Mesendoderm (in vitro differentiated cells): ENCODE data around the gene SYT8.

ENCODE experiments used
- DNase-seq: peaks from one replicate; pipeline ENCODE4 v3.0.0; 2013
- H2AK5ac ChIP-seq: 2 replicates; pipeline ENCODE4 v1.6.1; 2013; ENCODE audit warnings: low read length, inconsistent platforms
- H2BK120ac ChIP-seq: 2 replicates; pipeline ENCODE4 v1.6.1; 2013; ENCODE audit warnings: low read depth, mild to moderate bottlenecking, low read length, moderate library complexity, mixed read lengths
- H2BK15ac ChIP-seq: replicated peaks from 2 replicates; pipeline ENCODE4 v1.6.1; 2013; ENCODE audit warnings: low read depth, mild to moderate bottlenecking, moderate library complexity
- H2BK5ac ChIP-seq: 2 replicates; pipeline ENCODE4 v1.6.1; 2013; ENCODE audit warnings: low read length, inconsistent platforms
- H3K18ac ChIP-seq: 2 replicates; pipeline ENCODE4 v1.6.1; 2013; ENCODE audit warnings: mild to moderate bottlenecking, low read length, mixed read lengths
- H3K23ac ChIP-seq: one replicate; pipeline ENCODE4 v1.6.1; 2013; ENCODE audit warnings: low read length
- H3K27ac ChIP-seq: 2 replicates; pipeline ENCODE4 v1.5.1; 2013; ENCODE audit warnings: low read depth, mild to moderate bottlenecking, inconsistent platforms, low read length, moderate library complexity
- H3K27me3 ChIP-seq: 2 replicates; pipeline ENCODE4 v1.6.1; 2013; ENCODE audit warnings: low read length, control low read depth, mild to moderate bottlenecking, inconsistent platforms; ENCODE audit not compliant: insufficient read depth, poor library complexity
- H3K36me3 ChIP-seq: 2 replicates; pipeline ENCODE4 v1.6.1; 2013; ENCODE audit warnings: low read length, inconsistent platforms; ENCODE audit not compliant: control insufficient read depth, insufficient read depth
- H3K4ac ChIP-seq: one replicate; pipeline ENCODE4 v1.6.1; 2013; ENCODE audit warnings: low read depth, mild to moderate bottlenecking, low read length, moderate library complexity
- H3K4me1 ChIP-seq: 2 replicates; pipeline ENCODE4 v1.6.1; 2013; ENCODE audit warnings: low read depth, low read length, inconsistent platforms; ENCODE audit not compliant: control insufficient read depth
- H3K4me2 ChIP-seq: 2 replicates; pipeline ENCODE4 v1.6.1; 2013; ENCODE audit warnings: low read length
- H3K4me3 ChIP-seq: 2 replicates; pipeline ENCODE4 v1.5.1; 2013; ENCODE audit warnings: mild to moderate bottlenecking, low read length
- H3K56ac ChIP-seq: one replicate; pipeline ENCODE4 v1.6.1; 2013; ENCODE audit warnings: low read length
- H3K79me1 ChIP-seq: 2 replicates; pipeline ENCODE4 v1.6.1; 2013; ENCODE audit warnings: low read length, inconsistent platforms
- H3K79me2 ChIP-seq: 2 replicates; pipeline ENCODE4 v1.6.1; 2013; ENCODE audit warnings: mild to moderate bottlenecking, low read length; ENCODE audit not compliant: control insufficient read depth, insufficient read depth
- H3K9ac ChIP-seq: 2 replicates; pipeline ENCODE4 v1.6.1; 2013; ENCODE audit warnings: low read length, inconsistent platforms
- H4K5ac ChIP-seq: one replicate; pipeline ENCODE4 v1.6.1; 2013; ENCODE audit warnings: low read length
- H4K8ac ChIP-seq: one replicate; pipeline ENCODE4 v1.6.1; 2013; ENCODE audit warnings: low read depth, mild to moderate bottlenecking, control low read depth, low read length, moderate library complexity
- WGBS: extraction: QIAGEN DNeasy Blood & Tissue Kit; methylation state at CpG from one replicate; pipeline ENCODE4 v1.1.7; 2013; ENCODE audit warnings: low lambda C conversion rate, missing lambda C conversion rate; ENCODE audit not compliant: insufficient coverage; ENCODE audit errors: extremely low coverage; 5-methylcytosine and 5-hydroxymethylcytosine counted together

The SYT8 gene

DNA sequence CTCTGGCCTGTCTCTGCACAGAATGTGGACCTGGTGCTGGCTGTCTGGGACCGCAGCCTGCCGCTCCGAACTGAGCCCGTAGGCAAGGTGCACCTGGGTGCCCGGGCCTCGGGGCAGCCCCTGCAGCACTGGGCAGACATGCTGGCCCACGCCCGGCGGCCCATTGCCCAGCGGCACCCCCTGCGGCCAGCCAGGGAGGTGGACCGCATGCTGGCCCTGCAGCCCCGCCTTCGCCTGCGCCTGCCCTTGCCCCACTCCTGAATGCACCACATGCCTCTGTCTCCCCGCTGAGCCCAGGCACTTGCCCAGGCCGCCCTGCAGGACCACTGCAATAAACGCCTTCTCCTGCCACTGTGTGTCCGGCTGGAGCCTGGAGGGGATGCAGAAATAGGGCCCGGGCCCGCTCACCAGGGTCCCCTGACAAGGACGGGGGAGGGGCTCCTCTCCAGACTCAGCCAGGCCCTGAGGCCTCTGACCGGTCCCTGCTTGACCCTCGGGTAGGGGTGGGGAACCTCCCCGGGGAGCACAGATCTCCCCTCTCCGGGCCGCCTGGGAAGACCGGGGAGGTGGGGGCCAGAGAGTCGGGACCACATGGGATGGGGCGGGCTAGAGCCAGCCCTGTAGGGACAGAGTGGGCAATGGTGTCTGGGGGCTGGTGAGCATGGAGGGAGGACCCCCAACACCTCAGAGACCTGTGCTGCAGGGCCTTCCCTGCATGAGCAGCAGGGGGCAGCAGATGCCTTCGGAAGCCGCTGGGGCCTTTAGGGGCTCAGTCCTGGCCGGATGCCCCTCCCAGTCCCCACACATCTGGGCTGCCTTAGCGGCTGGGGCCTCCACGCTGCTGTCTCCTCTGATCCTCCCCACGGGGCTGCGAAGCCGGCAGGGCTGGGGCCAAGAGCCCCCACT is 2.6 kb downstream of the SYT8 start:
- Histone ChIP-seq H4K8ac (no peak overlapping the region), H3K79me1 (no peaks in the 10 kb centered on the region), H2BK120ac (no peak overlapping the region), H3K9ac (no peak overlapping the region), H3K36me3 (no peaks in the 10 kb centered on the region), H3K4me2 (no peak overlapping the region), H2AK5ac (no peak overlapping the region), H4K5ac (no peak overlapping the region), H3K27ac (no peak overlapping the region), H3K56ac (no peak overlapping the region), H2BK5ac (no peak overlapping the region), H3K27me3 (no peaks in the 10 kb centered on the region), H3K4me1 (no peaks in the 10 kb centered on the region), H3K18ac (no peak overlapping the region), H3K79me2 (no peaks in the 10 kb centered on the region), H3K23ac (no peak overlapping the region), H3K4me3 (no peak overlapping the region), H3K4ac (no peak overlapping the region), H2BK15ac (no peak overlapping the region)
- DNase-seq, result peak; percentile 63
- no CpG with 5 or more reads among the region's 38 CpGs for WGBS

DNA sequence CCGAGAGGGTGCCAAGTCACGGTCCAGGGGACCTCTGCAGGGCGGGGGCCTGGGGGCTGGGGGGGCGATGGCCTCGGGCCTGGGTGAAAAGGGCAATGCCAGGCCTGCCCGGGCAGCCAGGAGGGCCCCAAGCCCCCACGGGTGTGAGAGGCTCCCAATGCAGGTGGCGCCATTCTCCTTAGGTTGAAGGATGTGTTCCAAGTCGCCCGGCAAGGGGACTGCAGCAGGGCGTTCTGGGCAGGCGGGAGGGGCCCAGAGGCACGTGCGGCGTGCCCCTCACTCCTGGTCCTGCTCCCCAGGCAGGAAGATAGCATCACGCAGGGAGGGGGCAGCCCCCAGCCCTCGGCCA is 3.3 kb downstream of the SYT8 start:
- no peak overlapping the region for H3K4me3 ChIP-seq

DNA sequence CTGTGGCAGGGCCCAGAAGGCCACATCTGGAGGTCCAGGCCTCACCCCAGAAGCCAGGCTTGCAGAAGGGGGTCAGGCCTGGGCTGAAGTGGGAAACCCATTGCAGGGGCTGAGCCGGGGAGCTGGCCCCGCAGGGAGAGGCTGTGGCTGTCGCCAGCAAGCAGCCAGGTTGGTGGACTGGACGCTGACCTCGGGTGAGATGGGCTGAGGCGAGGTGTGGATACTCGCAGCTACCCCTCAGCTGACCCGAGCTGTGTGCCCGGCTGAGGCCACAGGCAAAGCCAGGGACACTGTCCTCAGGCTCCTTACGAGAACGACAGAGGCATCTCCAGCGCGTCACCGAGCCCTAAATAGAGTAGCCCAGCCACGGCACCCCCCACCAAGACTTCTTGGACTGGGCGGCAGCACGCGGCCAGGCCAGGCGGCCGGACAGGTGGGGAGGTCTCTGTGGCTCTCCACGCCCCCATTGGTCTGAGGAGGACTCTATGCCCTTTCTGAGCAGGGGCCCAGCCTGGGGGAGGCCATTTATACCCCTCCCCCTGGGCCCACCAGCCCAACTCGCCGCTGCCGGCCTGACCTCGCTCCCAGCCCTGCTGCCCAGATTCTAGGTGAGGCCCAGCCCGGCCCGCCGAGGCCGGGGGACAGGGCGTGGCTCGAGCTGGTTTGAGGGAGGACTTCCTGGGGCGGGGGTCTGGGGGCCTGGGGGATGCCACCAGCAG is 3.8 kb downstream of the SYT8 start, which contains the start of gene TNNI2:
Gene TNNI2 (plus strand): TSS at position 556 of the 719 bp plus-strand sequence. CDS start 716 bp downstream, outside the sequence.
- Histone ChIP-seq H3K4ac (no peak within 1 kb of the TSS), H2BK5ac (no peak within 1 kb of the TSS), H3K4me2 (no peak within 1 kb of the TSS), H3K79me2 (no peaks in the 10 kb centered on the region), H2BK15ac (no peak within 1 kb of the TSS), H3K9ac (no peak within 1 kb of the TSS), H3K23ac (no peak within 1 kb of the TSS), H4K8ac (no peak within 1 kb of the TSS), H3K56ac (peak within 1 kb of the TSS; percentile 15), H3K36me3 (no peaks in the 10 kb centered on the region), H3K18ac (no peak within 1 kb of the TSS), H3K79me1 (no peaks in the 10 kb centered on the region), H2BK120ac (no peak within 1 kb of the TSS), H3K4me1 (no peaks in the 10 kb centered on the region), H3K4me3 (no peak within 1 kb of the TSS), H3K27me3 (no peaks in the 10 kb centered on the region), H4K5ac (no peak within 1 kb of the TSS), H3K27ac (no peak within 1 kb of the TSS), H2AK5ac (no peak within 1 kb of the TSS)
- no peak for DNase-seq
- no CpG with 5 or more reads among the region's 32 CpGs for WGBS

More for the DNA sequence above, 3.3 kb downstream of the SYT8 start:
- Histone ChIP-seq H4K5ac (no peak overlapping the region), H2AK5ac (no peak overlapping the region), H3K36me3 (no peaks in the 10 kb centered on the region), H3K4me1 (no peaks in the 10 kb centered on the region), H3K9ac (no peak overlapping the region), H3K4ac (no peak overlapping the region), H3K18ac (no peak overlapping the region), H3K4me2 (no peak overlapping the region), H3K79me1 (no peaks in the 10 kb centered on the region), H3K27ac (no peak overlapping the region), H2BK15ac (no peak overlapping the region), H3K56ac (peak overlapping the region; percentile 15), H2BK5ac (no peak overlapping the region), H3K79me2 (no peaks in the 10 kb centered on the region), H2BK120ac (no peak overlapping the region), H3K23ac (no peak overlapping the region), H3K27me3 (no peaks in the 10 kb centered on the region), H4K8ac (no peak overlapping the region)
- no CpG with 5 or more reads among the region's 17 CpGs for WGBS
- DNase-seq, result no peak

DNA sequence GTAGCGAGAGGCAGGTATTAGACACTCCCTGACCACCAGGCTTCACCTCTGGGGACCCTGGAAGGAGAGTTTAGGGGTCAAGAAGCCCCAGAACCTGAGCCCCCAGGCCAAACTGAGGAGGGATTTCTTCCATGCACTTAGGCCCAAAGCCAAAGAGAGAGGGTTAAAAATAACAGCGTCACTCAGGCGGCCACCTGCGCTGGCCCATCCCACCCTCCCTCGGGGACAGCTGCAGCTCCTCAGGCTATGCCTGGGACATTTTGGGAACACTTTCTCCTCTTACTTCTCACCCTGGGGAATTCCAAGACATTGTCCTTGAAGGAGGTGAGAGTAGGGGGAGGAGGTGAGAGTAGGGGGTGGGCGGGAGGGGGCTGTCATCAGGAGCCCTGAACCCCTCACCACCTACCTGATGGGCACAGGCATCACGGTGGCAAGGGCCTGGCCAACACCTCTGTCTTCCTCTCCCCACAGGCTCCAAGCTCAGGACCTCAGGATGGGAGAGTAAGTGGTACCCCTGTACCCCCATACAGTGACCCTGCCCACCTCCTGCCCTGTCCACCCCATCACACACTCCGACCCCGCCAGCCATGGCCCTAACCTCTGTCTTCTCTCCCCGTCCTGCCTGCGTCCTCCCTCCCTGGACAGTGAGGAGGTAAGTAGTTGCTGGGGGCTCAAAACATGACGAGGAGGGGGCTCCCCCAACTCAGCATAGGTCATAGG is 4.6 kb downstream of the SYT8 start:
- no CpG with 5 or more reads among the region's 12 CpGs for WGBS
- H3K79me1 ChIP-seq, result no peaks in the 10 kb centered on the region
- no peaks in the 10 kb centered on the region for H3K79me2 ChIP-seq
- H3K18ac ChIP-seq, result no peak overlapping the region
- no peak overlapping the region for H2AK5ac ChIP-seq
- H4K8ac ChIP-seq, result no peak overlapping the region
- H3K4me3 ChIP-seq, result no peak overlapping the region
- no peak overlapping the region for H3K23ac ChIP-seq
- H3K36me3 ChIP-seq, result no peaks in the 10 kb centered on the region
- H3K9ac ChIP-seq, result no peak overlapping the region
- no peak overlapping the region for H3K4me2 ChIP-seq
- H2BK15ac ChIP-seq, result no peak overlapping the region
- no peak overlapping the region for H3K4ac ChIP-seq
- no peaks in the 10 kb centered on the region for H3K4me1 ChIP-seq
- H3K56ac ChIP-seq, result no peak overlapping the region
- H3K27me3 ChIP-seq, result no peaks in the 10 kb centered on the region
- no peak for DNase-seq
- H2BK5ac ChIP-seq, result no peak overlapping the region
- no peak overlapping the region for H3K27ac ChIP-seq
- no peak overlapping the region for H2BK120ac ChIP-seq
- H4K5ac ChIP-seq, result no peak overlapping the region

DNA sequence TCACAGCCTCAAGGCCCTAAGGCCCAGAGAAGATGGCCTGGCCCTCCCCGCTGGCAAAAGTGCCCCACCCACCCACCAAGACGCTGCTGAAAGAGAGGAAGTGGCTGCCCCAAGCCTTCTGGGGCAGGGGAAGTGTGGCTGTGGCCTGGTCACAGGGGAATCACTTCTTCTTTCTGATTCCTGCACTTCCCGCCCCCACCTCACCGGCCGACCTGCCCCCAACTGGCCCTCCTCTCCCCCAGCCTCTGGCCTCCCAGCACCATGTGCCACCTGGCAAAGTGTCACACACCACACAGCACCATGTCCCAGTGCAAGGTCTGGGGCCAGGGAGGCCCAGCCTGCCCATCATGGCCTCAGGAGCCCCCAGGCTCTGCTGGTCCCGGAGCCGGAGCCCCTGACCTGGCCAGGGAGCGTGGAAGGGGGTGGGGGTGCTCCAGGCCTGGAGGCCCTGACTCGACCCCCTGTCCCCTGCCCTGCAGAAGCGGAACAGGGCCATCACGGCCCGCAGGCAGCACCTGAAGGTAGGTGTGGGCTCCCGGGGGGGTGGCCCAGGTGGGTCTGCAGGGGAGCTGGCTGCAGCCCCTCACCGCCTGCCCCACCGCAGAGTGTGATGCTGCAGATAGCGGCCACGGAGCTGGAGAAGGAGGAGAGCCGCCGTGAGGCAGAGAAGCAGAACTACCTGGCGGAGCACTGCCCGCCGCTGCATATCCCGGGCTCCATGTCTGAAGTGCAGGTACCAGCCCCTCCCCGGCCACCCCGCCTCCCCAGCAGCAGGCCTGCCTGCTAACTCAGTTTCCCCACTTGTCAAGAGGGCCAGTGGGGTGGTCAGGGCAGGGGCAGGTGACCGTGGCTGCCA is 5.4 kb downstream of the SYT8 start:
- no peaks in the 10 kb centered on the region for H3K27me3 ChIP-seq
- DNase-seq, result no peak

More for the DNA sequence above, 5.4 kb downstream of the SYT8 start:
- no CpG with 5 or more reads among the region's 26 CpGs for WGBS
- no peaks in the 10 kb centered on the region for H3K79me2 ChIP-seq
- no peaks in the 10 kb centered on the region for H3K4me1 ChIP-seq
- H2BK120ac ChIP-seq, result no peak overlapping the region
- H4K5ac ChIP-seq, result no peak overlapping the region
- H3K79me1 ChIP-seq, result no peaks in the 10 kb centered on the region
- no peaks in the 10 kb centered on the region for H3K36me3 ChIP-seq
- no peak overlapping the region for H2BK15ac ChIP-seq
- H3K23ac ChIP-seq, result no peak overlapping the region
- no peak overlapping the region for H3K18ac ChIP-seq
- no peak overlapping the region for H4K8ac ChIP-seq
- no peak overlapping the region for H3K4ac ChIP-seq
- H2AK5ac ChIP-seq, result no peak overlapping the region
- no peak overlapping the region for H3K4me3 ChIP-seq
- no peak overlapping the region for H3K56ac ChIP-seq
- H2BK5ac ChIP-seq, result no peak overlapping the region
- no peak overlapping the region for H3K9ac ChIP-seq
- no peak overlapping the region for H3K27ac ChIP-seq
- no peak overlapping the region for H3K4me2 ChIP-seq
